SK-N-MC (cell line): ENCODE measurements around the gene TACSTD2.
"Not testable (repeated sequence)": the region's sequence is repeated elsewhere in the genome, so short reads cannot be mapped to it uniquely, and the experiment has no call there.

Experiments
- EZH2 ChIP-seq: fragments of 200-600 bp; sonication (generic); IDR thresholded peaks from one replicate; pipeline ENCODE4 v1.6.1; 2017; ENCODE audit warnings: antibody characterized with exemption
- FOXP2 ChIP-seq: optimal IDR thresholded peaks from 2 replicates; pipeline ENCODE3; 2011; ENCODE audit warnings: mild to moderate bottlenecking, moderate library complexity; ENCODE audit not compliant: insufficient read depth; ENCODE audit errors: extremely low read length, control extremely low read depth
- POLR2AphosphoS5 ChIP-seq: IDR thresholded peaks from 2 replicates; pipeline ENCODE4 v1.6.1; 2012; ENCODE audit warnings: mild to moderate bottlenecking, low read depth, low read length, borderline replicate concordance

DNA sequence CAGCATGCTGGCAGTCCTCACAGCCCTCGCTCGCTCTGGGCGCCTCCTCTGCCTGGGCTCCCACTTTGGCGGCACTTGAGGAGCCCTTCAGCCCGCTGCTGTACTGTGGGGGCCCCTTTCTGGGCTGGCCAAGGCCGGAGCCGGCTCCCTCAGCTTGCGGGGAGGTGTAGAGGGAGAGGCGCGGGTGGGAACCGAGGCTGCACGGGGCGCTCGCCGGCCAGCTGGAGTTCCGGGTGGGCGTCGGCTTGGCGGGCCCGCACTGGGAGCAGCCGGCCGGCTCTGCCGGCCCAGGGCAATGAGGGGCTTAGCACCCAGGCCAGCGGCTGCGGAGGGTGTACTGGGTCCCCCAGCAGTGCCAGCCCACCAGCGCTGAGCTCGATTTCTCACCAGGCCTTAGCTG lies 46.2 kb upstream of the TACSTD2 start:
- not testable (repeated sequence) for TF ChIP-seq FOXP2, POLR2AphosphoS5, EZH2
